Esophagus squamous epithelium (tissue), 5 donors: ENCODE measurements around the gene WRAP73. TPM values are rescaled to one million over a fixed set of nuclear protein-coding genes. Genes with fewer than 3 reads are reported as not detected.

ENCODE experiments used
- DNase-seq: peaks from one replicate; lab custom pipeline; 2025; lab: John Stamatoyannopoulos, UW
- H3K27ac ChIP-seq, 4 donors: fragments of 200-600 bp; sonication (generic); one replicate each; pipeline ENCODE4 v1.5.1; 2016 to 2019; ENCODE audit warnings: mild to moderate bottlenecking in 1 of 4
- H3K27me3 ChIP-seq, 4 donors: fragments of 200-600 bp; sonication (generic); 1 replicate in 3 of 4; 2 replicates in 1 of 4; pipeline versions ENCODE4 v1.5.1 to v1.6.0; 2017 to 2021; ENCODE audit warnings: antibody characterized with exemption in 1 of 4
- H3K36me3 ChIP-seq, 3 donors: fragments of 200-600 bp; sonication (generic); one replicate each; pipeline ENCODE4 v1.5.1; 2016 to 2019
- H3K4me1 ChIP-seq, 3 donors: fragments of 200-600 bp; sonication (generic); one replicate each; pipeline ENCODE4 v1.5.1; 2017 to 2019
- H3K4me3 ChIP-seq, 4 donors: fragments of 200-600 bp; sonication (generic); 1 replicate in 3 of 4; 2 replicates in 1 of 4; pipeline ENCODE4 v1.5.1; 2016 to 2019; ENCODE audit warnings: mild to moderate bottlenecking in 2 of 4, moderate library complexity in 1 of 4
- H3K9me3 ChIP-seq, 3 donors: fragments of 200-600 bp; sonication (generic); one replicate each; pipeline ENCODE4 v1.5.1; 2016 to 2019
- CTCF ChIP-seq, 6 experiments: fragments of 450-650 bp in 4 of 6; fragments of 200-600 bp in 2 of 6; sonication (generic) in 2 of 6; IDR thresholded peaks; one replicate each; pipeline ENCODE4 v1.5.1; 2016 to 2019; ENCODE audit warnings: antibody characterized with exemption in 6 of 6, mild to moderate bottlenecking in 4 of 6, moderate library complexity in 4 of 6
- POLR2A ChIP-seq, 4 donors: fragments of 450-650 bp; IDR thresholded peaks; one replicate each; pipeline ENCODE4 v1.6.1; 2017; ENCODE audit warnings: antibody characterized with exemption in 4 of 4, mild to moderate bottlenecking in 4 of 4, moderate library complexity in 3 of 4
- WGBS, 2 donors: methylation state at CpG; one replicate each; pipeline ENCODE4 v1.1.5; 2018; 5-methylcytosine and 5-hydroxymethylcytosine counted together
- intact Hi-C: fragments of 100-400 bp; cut with DNase I; formaldehyde crosslinking; loops from one replicate; pipeline ENCODE4 v1.15.0; 2022
- total RNA-seq, 4 donors: library from RNA; depleted of rRNA; stranded (reverse); fragments of >200 nt; gene quantifications; one replicate each; pipeline ENCODE4 v1.1.0, GENCODE V29; 2016
- donor health status: DM: yes; HTN: yes; CAD: no.

The WRAP73 gene
- total RNA-seq, 4 donors from 2014 or later: 7.6 to 17.2 (median 11.8) TPM

DNA sequence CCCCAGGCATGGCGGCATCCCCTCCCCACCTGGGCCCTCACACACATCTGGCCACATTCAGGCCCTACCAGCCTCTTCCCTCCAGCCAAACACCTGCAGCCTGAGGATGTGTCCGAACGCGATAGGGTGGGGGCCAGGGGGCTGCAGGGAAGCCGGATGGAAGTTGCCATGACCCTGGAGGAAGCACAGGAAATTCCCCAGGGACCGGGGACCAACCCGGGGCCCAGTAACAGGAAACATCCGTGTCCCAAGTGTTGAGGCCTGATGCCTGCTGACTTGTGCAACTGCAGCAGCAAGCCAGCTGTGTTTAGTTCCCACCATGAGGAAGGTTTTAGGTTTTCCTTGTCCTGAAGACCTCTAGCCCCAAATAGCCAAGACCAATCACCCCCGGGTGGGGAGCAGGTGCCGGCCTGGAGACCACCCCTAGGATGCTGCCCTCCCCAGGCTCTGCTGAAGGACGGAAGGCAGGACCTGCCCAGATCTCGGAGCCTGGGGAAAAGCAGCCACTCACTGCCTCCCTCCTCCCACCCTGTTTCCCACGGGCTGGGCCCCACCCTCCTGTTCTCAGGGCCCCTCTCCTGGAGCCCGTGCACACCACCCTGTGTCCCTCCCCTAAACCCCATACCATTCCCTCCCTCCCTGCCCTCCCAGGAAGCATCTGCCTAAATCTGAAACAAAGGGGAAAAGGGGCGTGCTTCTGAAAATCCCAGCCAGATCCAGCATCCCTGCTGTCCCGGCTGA lies 68.4 kb downstream of the WRAP73 start:
- no peaks in the 10 kb centered on the region for H3K36me3 ChIP-seq
- no peak for DNase-seq
- TF ChIP-seq CTCF (IDR thresholded peaks at IDR 0.05): no peak
- TF ChIP-seq POLR2A (IDR thresholded peaks at IDR 0.05): no peak
- intact Hi-C loops: no loop called here
- no peak overlapping the region for H3K27ac ChIP-seq
- peaks cover 0 to 11% (median 0%) of the 10 kb centered on the region in 3 donors for H3K4me1 ChIP-seq
- H3K27me3 ChIP-seq: peaks cover 0 to 43% (median 0%) of the 10 kb centered on the region in 4 donors
- H3K4me3 ChIP-seq: no peak overlapping the region
- WGBS, 2 donors: 30 to 70% methylated on average over 2 to 3 of the region's 16 CpGs
- H3K9me3 ChIP-seq: no peaks in the 10 kb centered on the region

Other genes starting within 250 kb of the WRAP73 start
- gene ARHGEF16, start 195.4 kb downstream of the WRAP73 start, total RNA-seq: 10 to 100 TPM in 3 of 4 donors, 1 to 10 TPM in 1; 8.4 to 24.6 (median 22.4) TPM
- 10 to 100 TPM in 3 of 4 donors, 1 to 10 TPM in 1; 8.8 to 27.1 (median 16.8) TPM for gene MEGF6, start 38.6 kb downstream of the WRAP73 start, total RNA-seq
- 10 to 100 TPM; 27.9 to 44.7 (median 33.2) TPM for gene TPRG1L, start 25.1 kb downstream of the WRAP73 start, total RNA-seq
- 1 to 10 TPM; 4.9 to 8.8 (median 7.0) TPM for gene TP73, start 2.4 kb upstream of the WRAP73 start, total RNA-seq
- not detected for gene CCDC27, start 102.3 kb upstream of the WRAP73 start, total RNA-seq
- 1 to 10 TPM in 2 of 4 donors, not detected in 2; 1.5 to 5.3 TPM for gene SMIM1, start 122.6 kb upstream of the WRAP73 start, total RNA-seq
- gene LRRC47, start 146.4 kb upstream of the WRAP73 start, total RNA-seq: 10 to 100 TPM; 23.5 to 32.6 (median 25.5) TPM
- 10 to 100 TPM; 18.7 to 24.4 (median 19.8) TPM for gene CEP104, start 207.1 kb upstream of the WRAP73 start, total RNA-seq
- gene DFFB, start 207.4 kb upstream of the WRAP73 start, total RNA-seq: 1 to 10 TPM; 1.6 to 8.2 (median 3.2) TPM